HUES64 (cell line): Measurements from ENCODE around the gene OR2T4. TPM values are rescaled to one million over a fixed set of nuclear protein-coding genes. Genes with fewer than 3 reads are reported as not detected.

Experiments
- H3K27ac ChIP-seq: 2 replicates; pipeline ENCODE4 v1.7.0; 2013; ENCODE audit warnings: low read depth, low read length, inconsistent platforms
- H3K27me3 ChIP-seq: 2 replicates; pipeline ENCODE4 v1.6.1; 2013; ENCODE audit warnings: mild to moderate bottlenecking, low read length; ENCODE audit not compliant: insufficient read depth
- H3K36me3 ChIP-seq: 2 replicates; pipeline ENCODE4 v1.6.1; 2013; ENCODE audit warnings: mild to moderate bottlenecking, low read length; ENCODE audit not compliant: insufficient read depth
- H3K4me1 ChIP-seq: 2 replicates; pipeline ENCODE4 v1.6.1; 2013; ENCODE audit warnings: mild to moderate bottlenecking, low read length, moderate library complexity; ENCODE audit not compliant: insufficient read depth
- H3K4me3 ChIP-seq: 2 replicates; pipeline ENCODE4 v1.5.1; 2013; ENCODE audit warnings: mild to moderate bottlenecking, low read length, moderate library complexity
- H3K9ac ChIP-seq: 2 replicates; pipeline ENCODE4 v1.6.1; 2013; ENCODE audit warnings: mild to moderate bottlenecking, low read depth, low read length
- H3K9me3 ChIP-seq: 2 replicates; pipeline ENCODE4 v1.6.1; 2013; ENCODE audit warnings: low read depth, low read length; ENCODE audit not compliant: insufficient read depth
- WGBS: fragments of 150-250, 120-280 bp; methylation state at CpG from one replicate; pipeline ENCODE4 v1.1.7; 2013; ENCODE audit warnings: missing lambda C conversion rate; 5-methylcytosine and 5-hydroxymethylcytosine counted together
- polyA plus RNA-seq, 2 experiments: library from polyadenylated mRNA; stranded (reverse); fragments of 50-300 nt; gene quantifications; one replicate each; pipeline ENCODE4 v1.2.3, GENCODE V29; 2013

The OR2T4 gene, protein sequence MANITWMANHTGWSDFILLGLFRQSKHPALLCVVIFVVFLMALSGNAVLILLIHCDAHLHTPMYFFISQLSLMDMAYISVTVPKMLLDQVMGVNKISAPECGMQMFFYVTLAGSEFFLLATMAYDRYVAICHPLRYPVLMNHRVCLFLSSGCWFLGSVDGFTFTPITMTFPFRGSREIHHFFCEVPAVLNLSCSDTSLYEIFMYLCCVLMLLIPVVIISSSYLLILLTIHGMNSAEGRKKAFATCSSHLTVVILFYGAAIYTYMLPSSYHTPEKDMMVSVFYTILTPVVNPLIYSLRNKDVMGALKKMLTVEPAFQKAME
- polyA plus RNA-seq (2013, experiment 1 of 2), result not detected
- not detected for polyA plus RNA-seq (2013, experiment 2 of 2)

DNA sequence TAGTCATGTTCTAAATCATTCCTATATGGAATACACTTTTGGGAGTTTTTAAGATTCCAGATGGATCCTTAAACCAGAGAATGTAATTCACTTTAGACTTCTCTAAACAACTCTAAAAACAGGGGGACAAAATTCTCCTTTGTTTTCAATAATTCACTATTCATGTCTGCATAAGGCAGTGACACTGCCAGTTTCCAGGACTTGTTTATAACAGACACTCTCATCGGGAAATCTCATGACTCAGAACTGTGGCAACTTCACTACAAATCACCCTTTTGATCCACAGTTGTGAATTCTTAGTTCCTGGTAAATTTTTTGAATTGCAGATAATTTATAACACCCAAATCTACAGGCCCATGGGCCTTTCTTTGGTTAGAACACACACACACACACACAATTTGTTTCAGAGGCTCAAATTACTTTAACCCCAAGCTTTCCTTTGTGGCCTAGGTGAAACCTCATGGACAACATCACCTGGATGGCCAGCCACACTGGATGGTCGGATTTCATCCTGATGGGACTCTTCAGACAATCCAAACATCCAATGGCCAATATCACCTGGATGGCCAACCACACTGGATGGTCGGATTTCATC, at the start of gene OR2T4:
TSS of gene OR2T4 (plus strand) at position 545 of the 595 bp plus-strand sequence. CDS start at position 545, 0 bp downstream.
- H3K9me3 ChIP-seq, result peaks cover 98% of the 10 kb centered on the region
- H3K4me3 ChIP-seq, result 0 out of 2 replicates have a peak within 1 kb of the TSS, but pooled peaks have one; percentile 5
- 48% methylated on average over 3 of the region's 3 CpGs for WGBS
- no peak within 1 kb of the TSS for H3K9ac ChIP-seq
- no peaks in the 10 kb centered on the region for H3K36me3 ChIP-seq
- no peak within 1 kb of the TSS for H3K27ac ChIP-seq
- no peaks in the 10 kb centered on the region for H3K4me1 ChIP-seq
- H3K27me3 ChIP-seq, result no peaks in the 10 kb centered on the region

DNA sequence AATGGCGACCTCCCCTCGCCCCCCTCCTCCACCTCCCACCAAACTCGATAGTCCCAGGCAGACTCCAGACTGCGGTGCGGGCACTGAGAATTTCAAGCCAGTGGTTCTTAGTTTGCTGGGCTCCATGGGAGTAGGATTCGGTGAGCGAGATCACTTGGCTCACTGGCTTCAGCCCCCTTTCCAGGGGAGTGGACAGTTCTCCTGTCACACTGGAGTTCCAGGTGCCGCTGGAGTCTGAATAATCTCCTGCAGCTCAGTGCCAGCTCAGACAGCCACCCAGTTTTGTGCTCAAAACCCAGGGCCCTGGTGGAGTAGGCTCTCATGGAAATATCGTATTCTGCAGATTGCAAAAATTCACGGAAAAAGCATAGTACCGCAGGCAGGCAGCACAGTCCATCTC, 44.7 kb upstream of the OR2T4 start:
- H3K9me3 ChIP-seq, result peaks cover 92% of the 10 kb centered on the region
- 89% methylated on average over 11 of the region's 11 CpGs for whole genome bisulfite sequencing

DNA sequence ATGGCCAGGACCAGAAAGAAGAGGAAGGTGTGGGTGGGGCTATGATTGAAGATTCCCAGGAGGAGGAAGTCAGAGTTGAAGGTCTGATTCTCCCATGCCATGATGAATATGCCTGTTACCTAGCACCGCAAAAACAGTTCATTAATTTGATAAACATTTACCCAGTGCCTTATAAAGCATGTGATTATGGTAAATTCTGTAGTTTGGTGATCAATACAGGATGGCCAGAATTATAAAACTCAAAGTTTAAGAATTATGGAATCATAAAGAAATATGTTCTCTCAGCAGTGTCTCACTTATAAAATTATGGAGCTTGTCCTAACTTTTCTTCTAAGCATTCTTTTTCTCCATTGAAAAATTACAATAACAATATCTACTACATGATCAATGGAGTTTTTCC, 37.0 kb upstream of the OR2T4 start, which contains the start of gene OR2M7:
TSS of gene OR2M7 (minus strand) at position 101 of the 400 bp plus-strand sequence. CDS start at position 101, 0 bp downstream.
- Histone ChIP-seq H3K4me3 (no peak within 1 kb of the TSS), H3K27me3 (no peaks in the 10 kb centered on the region), H3K27ac (no peak within 1 kb of the TSS), H3K36me3 (no peaks in the 10 kb centered on the region), H3K9me3 (peaks cover 93% of the 10 kb centered on the region), H3K9ac (no peak within 1 kb of the TSS), H3K4me1 (no peaks in the 10 kb centered on the region)
- 100% methylated on average over 1 of the region's 1 CpG for WGBS

More for the DNA sequence above, 44.7 kb upstream of the OR2T4 start:
- Histone ChIP-seq H3K4me1 (no peaks in the 10 kb centered on the region), H3K9ac (no peak overlapping the region), H3K36me3 (no peaks in the 10 kb centered on the region), H3K27me3 (no peaks in the 10 kb centered on the region), H3K27ac (no peak overlapping the region), H3K4me3 (no peak overlapping the region)

DNA sequence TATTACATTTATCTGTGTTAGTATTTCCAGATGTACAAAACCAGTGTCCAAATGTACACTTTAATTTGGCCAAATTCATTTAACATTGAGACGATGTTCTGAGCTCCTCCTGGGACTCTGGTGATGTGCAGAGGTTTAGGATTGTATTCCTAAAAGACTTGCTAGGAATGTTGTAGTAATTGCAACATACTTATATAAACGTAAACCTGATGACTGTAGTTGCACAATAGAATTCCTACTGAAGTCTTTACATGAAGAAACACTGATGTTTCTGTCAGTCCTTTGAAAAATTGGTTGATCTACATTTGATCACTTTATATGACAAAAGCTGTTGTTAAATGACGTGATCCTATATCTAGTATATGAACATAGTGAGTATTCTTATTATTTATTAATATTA, 18.0 kb upstream of the OR2T4 start:
- H3K36me3 ChIP-seq, result no peaks in the 10 kb centered on the region
- H3K9ac ChIP-seq, result no peak overlapping the region
- WGBS, result 50% methylated on average over 1 of the region's 3 CpGs
- no peak overlapping the region for H3K27ac ChIP-seq
- H3K27me3 ChIP-seq, result no peaks in the 10 kb centered on the region
- no peaks in the 10 kb centered on the region for H3K4me1 ChIP-seq
- H3K4me3 ChIP-seq, result no peak overlapping the region
- H3K9me3 ChIP-seq, result peaks cover 76% of the 10 kb centered on the region

DNA sequence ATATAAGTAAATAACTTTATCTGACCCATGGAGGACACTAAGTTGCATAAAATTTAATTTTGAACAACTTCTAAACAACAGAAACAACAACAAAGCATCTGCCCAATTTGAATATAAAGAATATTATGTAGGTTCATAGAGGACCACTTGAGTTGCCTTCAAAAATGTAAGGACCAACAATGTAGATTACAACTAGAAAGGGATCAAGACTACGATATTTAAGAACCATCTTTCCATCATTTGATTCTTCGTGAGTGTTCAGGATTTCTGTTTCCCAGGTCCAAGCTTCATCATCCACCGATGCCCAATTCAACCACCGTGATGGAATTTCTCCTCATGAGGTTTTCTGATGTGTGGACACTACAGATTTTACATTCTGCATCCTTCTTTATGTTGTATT, 13.0 kb upstream of the OR2T4 start, which contains the start of gene OR14C36:
TSS of gene OR14C36 (plus strand) at position 301 of the 400 bp plus-strand sequence. CDS start at position 301, 0 bp downstream.
- Histone ChIP-seq H3K4me1 (no peaks in the 10 kb centered on the region), H3K27me3 (no peaks in the 10 kb centered on the region), H3K36me3 (no peaks in the 10 kb centered on the region), H3K4me3 (no peak within 1 kb of the TSS), H3K9ac (no peak within 1 kb of the TSS), H3K9me3 (peaks cover 98% of the 10 kb centered on the region), H3K27ac (no peak within 1 kb of the TSS)
- WGBS, result 69% methylated on average over 4 of the region's 4 CpGs

DNA sequence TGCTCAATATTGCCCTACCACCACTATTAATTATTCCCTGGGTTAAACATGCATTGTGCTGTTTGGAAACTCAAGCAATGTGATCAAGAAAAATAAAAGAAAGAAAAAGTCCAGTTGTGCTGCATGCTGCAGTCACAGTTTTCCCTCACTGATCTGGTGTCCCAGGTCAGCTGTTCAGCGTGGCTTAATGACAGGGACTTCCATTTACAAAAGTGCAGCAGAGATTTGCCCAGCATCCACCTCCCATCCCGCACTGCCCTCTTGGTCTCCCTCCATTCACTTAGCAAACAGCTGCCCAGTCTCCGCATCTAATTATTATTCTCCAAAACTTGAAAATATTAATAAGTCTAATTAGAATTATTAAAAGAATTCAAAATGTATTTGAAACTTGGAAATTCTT, 2.0 kb upstream of the OR2T4 start:
- Histone ChIP-seq H3K36me3 (no peaks in the 10 kb centered on the region), H3K4me3 (no peak overlapping the region), H3K9ac (no peak overlapping the region), H3K9me3 (peaks cover 98% of the 10 kb centered on the region), H3K27me3 (no peaks in the 10 kb centered on the region), H3K4me1 (no peaks in the 10 kb centered on the region), H3K27ac (no peak overlapping the region)
- WGBS, result 42% methylated on average over 2 of the region's 3 CpGs

DNA sequence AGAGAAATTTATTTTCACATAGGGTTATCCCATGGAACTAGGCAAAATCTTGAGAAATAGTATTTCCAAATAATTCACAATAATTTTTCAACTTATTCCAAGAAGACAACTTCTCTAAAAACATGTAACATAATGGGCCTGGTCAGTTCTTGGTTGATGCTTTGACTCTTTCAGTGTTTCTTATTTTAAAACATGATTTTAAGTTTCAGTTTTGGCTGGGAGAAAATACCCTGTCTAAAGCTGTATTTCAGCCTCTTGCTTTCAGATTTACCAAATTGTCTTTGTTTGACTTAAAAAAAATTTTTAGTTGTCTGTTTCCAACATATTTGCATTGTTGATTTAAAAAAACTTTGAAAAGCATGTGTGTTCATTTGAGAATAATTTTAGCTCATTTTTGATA, 5.1 kb downstream of the OR2T4 start:
- Histone ChIP-seq H3K36me3 (no peaks in the 10 kb centered on the region), H3K27ac (no peak overlapping the region), H3K9me3 (peaks cover 99% of the 10 kb centered on the region), H3K4me3 (no peak overlapping the region), H3K4me1 (no peaks in the 10 kb centered on the region), H3K27me3 (no peaks in the 10 kb centered on the region), H3K9ac (no peak overlapping the region)

DNA sequence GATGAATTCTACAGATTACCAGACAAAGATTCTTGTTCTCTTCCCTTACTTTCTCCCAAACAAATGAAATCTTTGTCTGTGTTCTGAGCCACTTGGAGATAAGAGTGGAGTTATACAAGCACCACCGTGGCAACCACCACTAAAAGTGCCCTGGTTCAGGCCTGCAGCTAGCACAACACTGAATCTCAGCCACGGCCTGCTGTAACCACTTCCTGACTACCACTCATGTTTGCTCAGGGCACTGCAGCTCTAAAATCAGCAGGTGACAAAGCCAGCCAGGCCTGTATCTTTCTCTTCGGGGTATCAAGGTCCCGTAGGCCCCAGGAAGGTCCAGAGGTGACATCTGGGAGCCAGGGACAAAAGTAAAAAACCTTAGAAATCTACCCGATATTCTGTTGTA, 10.9 kb downstream of the OR2T4 start:
- H3K4me3 ChIP-seq, result no peak overlapping the region
- no peak overlapping the region for H3K9ac ChIP-seq
- H3K4me1 ChIP-seq, result no peaks in the 10 kb centered on the region
- no peaks in the 10 kb centered on the region for H3K27me3 ChIP-seq
- H3K36me3 ChIP-seq, result no peaks in the 10 kb centered on the region
- WGBS, result 72% methylated on average over 5 of the region's 5 CpGs
- H3K9me3 ChIP-seq, result peaks cover 100% of the 10 kb centered on the region
- no peak overlapping the region for H3K27ac ChIP-seq

DNA sequence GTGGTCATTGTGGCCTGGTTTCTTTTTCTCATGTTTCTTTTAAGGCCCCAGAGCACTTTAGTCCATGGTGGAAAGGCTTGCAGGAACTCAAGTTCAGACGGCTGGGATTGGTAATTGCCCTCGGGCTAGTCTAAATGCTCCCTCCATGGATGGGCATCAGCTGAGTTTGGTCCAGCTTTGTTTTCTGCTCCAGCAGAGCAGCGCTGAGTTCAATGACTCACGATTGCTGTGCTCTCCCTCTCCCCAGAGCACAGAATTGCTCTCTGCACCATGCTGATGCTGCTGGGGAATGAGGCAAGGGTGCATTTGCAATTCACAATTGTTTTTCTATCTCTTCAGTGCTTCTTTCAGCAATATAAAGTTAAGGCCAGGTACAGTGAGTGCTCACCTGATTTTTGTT, 12.3 kb downstream of the OR2T4 start:
- H3K4me3 ChIP-seq, result no peak overlapping the region
- peaks cover 99% of the 10 kb centered on the region for H3K9me3 ChIP-seq
- H3K9ac ChIP-seq, result no peak overlapping the region
- H3K27ac ChIP-seq, result no peak overlapping the region
- no peaks in the 10 kb centered on the region for H3K4me1 ChIP-seq
- no peaks in the 10 kb centered on the region for H3K36me3 ChIP-seq
- H3K27me3 ChIP-seq, result no peaks in the 10 kb centered on the region
- 72% methylated on average over 4 of the region's 4 CpGs for WGBS

DNA sequence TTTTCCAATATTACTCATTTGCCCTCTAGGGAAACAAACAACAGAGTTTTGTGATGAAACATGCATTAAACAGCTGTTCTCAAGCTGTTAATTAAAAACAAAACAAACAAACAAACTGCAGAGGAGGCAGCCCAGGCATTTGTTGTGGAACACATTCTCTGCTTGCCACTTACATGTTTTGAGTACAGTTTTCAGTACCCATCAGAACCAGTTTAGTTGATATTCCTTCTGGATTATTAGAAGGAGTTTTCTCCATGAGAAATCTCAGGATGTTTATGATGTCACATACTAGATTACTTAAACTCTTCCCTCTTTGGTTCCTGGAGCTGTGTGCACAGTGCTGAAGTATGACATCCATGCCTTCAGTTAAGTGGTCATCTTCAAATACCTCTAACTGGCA, 14.0 kb downstream of the OR2T4 start, which contains the start of gene OR2T6:
TSS of gene OR2T6 (plus strand) at position 301 of the 400 bp plus-strand sequence. CDS start 11,863 bp downstream, outside the sequence.
- Histone ChIP-seq H3K4me3 (no peak within 1 kb of the TSS), H3K9me3 (peaks cover 99% of the 10 kb centered on the region), H3K36me3 (no peaks in the 10 kb centered on the region)

DNA sequence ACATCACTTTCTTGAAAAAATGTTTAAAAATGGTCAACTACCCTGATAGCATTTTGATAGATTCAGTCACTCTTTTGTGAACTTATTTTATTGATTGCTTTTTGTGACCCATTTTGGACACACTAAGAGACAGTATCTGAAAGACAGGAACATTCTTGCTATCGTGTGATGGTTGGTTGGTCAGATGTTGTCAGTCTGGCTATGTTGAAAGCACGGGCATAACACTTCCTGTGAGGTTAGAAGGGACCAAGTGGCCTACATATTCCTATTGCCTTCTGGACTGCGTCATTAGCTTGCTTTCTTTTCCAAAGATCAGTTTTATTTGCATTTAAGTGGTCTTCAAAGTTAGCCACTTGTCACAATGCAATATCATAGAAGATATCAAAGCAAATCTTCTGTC, 15.5 kb downstream of the OR2T4 start:
- no peaks in the 10 kb centered on the region for H3K36me3 ChIP-seq
- H3K27ac ChIP-seq, result no peak overlapping the region
- no peak overlapping the region for H3K9ac ChIP-seq
- WGBS, result 56% methylated on average over 3 of the region's 3 CpGs
- peaks cover 98% of the 10 kb centered on the region for H3K9me3 ChIP-seq
- H3K4me1 ChIP-seq, result no peaks in the 10 kb centered on the region
- H3K4me3 ChIP-seq, result no peak overlapping the region
- no peaks in the 10 kb centered on the region for H3K27me3 ChIP-seq

More for the DNA sequence above, 14.0 kb downstream of the OR2T4 start, which contains the start of gene OR2T6:
- Histone ChIP-seq H3K4me1 (no peaks in the 10 kb centered on the region), H3K27ac (no peak within 1 kb of the TSS), H3K9ac (no peak within 1 kb of the TSS), H3K27me3 (no peaks in the 10 kb centered on the region)
